DOHH2 (cell line): ENCODE results near the gene WDFY4.

ENCODE experiments used
- H3F3A ChIP-seq: fragments of 200-600 bp; sonication (generic), shearing (Covaris generic); 2 replicates; pipeline ENCODE4 v1.6.0; 2016; ENCODE audit warnings: antibody characterized with exemption, mild to moderate bottlenecking; ENCODE audit not compliant: control insufficient read depth, insufficient read depth
- H3K27ac ChIP-seq: fragments of 200-600 bp; sonication (generic); 2 replicates; pipeline ENCODE4 v1.5.1; 2014; ENCODE audit warnings: low read depth, mild to moderate bottlenecking, low read length, moderate library complexity
- H3K27me3 ChIP-seq: fragments of 200-600 bp; sonication (generic); 2 replicates; pipeline ENCODE4 v1.6.1; 2014; ENCODE audit warnings: mild to moderate bottlenecking, low read length, mixed read lengths; ENCODE audit not compliant: control insufficient read depth
- H3K36me3 ChIP-seq: fragments of 200-600 bp; sonication (generic); 2 replicates; pipeline ENCODE4 v1.6.1; 2014; ENCODE audit warnings: mild to moderate bottlenecking, low read length, moderate library complexity, mixed read lengths; ENCODE audit not compliant: control insufficient read depth
- H3K4me1 ChIP-seq: fragments of 200-600 bp; sonication (generic); 2 replicates; pipeline ENCODE4 v1.6.1; 2014; ENCODE audit warnings: mild to moderate bottlenecking, low read length, mixed read lengths; ENCODE audit not compliant: control insufficient read depth
- H3K4me2 ChIP-seq: fragments of 200-600 bp; sonication (generic); 2 replicates; pipeline ENCODE4 v1.6.0; 2014; ENCODE audit warnings: mild to moderate bottlenecking, low read length, moderate library complexity
- H3K4me3 ChIP-seq: fragments of 200-600 bp; sonication (generic); 2 replicates; pipeline ENCODE4 v1.5.1; 2014; ENCODE audit warnings: mild to moderate bottlenecking, low read length, mixed read lengths
- H3K79me2 ChIP-seq: fragments of 200-600 bp; sonication (generic); 2 replicates; pipeline ENCODE4 v1.6.1; 2014; ENCODE audit warnings: mild to moderate bottlenecking, low read length, mixed read lengths; ENCODE audit not compliant: control insufficient read depth
- H3K9me2 ChIP-seq: fragments of 200-600 bp; sonication (generic); replicated peaks from 2 replicates; pipeline ENCODE4 v1.6.1; 2014; ENCODE audit warnings: mild to moderate bottlenecking, low read length, mixed read lengths; ENCODE audit not compliant: control insufficient read depth
- H3K9me3 ChIP-seq: fragments of 200-600 bp; sonication (generic); 2 replicates; pipeline ENCODE4 v1.6.1; 2014; ENCODE audit warnings: antibody characterized with exemption, low read length, mixed read lengths; ENCODE audit not compliant: control insufficient read depth, insufficient read depth
- H4K20me1 ChIP-seq: fragments of 200-600 bp; sonication (generic); 2 replicates; pipeline ENCODE4 v1.6.0; 2014; ENCODE audit warnings: low read depth, mild to moderate bottlenecking, antibody characterized with exemption, low read length, moderate library complexity; ENCODE audit not compliant: control insufficient read depth, insufficient read depth
- EZH2phosphoT487 ChIP-seq: fragments of 200-600 bp; sonication (generic); IDR thresholded peaks from 2 replicates; pipeline ENCODE4 v1.6.1; 2017; ENCODE audit warnings: borderline replicate concordance, mild to moderate bottlenecking, antibody characterized with exemption, low read length, moderate library complexity, mixed read lengths
- TF ChIP-seq, protein P1 (sequence below): fragments of 200-600 bp; sonication (generic); IDR thresholded peaks from one replicate; pipeline ENCODE4 v1.5.1; 2014; ENCODE audit warnings: antibody characterized with exemption, mild to moderate bottlenecking, low read depth, low read length; ENCODE audit not compliant: poor library complexity, severe bottlenecking

The WDFY4 gene

DNA sequence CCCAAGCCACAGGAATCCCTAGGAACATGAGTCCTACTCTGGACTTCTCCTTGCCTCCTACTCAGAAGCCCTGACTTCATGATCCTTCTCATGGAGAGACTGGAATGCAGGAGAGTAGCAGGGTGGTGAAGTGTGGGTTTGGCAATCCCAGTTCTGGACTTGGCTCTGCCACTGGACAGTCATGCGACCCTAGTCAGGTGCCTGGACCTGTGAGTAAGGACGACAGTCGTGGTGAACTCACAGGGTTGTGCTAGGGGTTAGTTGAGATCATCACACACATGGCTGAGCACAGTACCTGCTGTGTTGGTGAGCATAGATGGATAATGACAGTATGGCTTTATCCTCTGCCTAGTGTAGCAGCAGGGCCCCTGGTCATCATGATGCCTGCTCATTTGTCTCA lies 137.0 kb downstream of the WDFY4 start:
- Histone ChIP-seq H3K4me2 (no peak overlapping the region), H4K20me1 (no peaks in the 10 kb centered on the region), H3K9me2 (no peaks in the 10 kb centered on the region), H3K9me3 (no peaks in the 10 kb centered on the region), H3K27ac (no peak overlapping the region), H3F3A (no peaks in the 10 kb centered on the region), H3K4me3 (no peak overlapping the region), H3K27me3 (no peaks in the 10 kb centered on the region), H3K36me3 (peaks cover 37% of the 10 kb centered on the region), H3K4me1 (no peaks in the 10 kb centered on the region), H3K79me2 (no peaks in the 10 kb centered on the region)
- TF ChIP-seq EZH2phosphoT487 = no peak
- TF ChIP-seq, protein P1, sequence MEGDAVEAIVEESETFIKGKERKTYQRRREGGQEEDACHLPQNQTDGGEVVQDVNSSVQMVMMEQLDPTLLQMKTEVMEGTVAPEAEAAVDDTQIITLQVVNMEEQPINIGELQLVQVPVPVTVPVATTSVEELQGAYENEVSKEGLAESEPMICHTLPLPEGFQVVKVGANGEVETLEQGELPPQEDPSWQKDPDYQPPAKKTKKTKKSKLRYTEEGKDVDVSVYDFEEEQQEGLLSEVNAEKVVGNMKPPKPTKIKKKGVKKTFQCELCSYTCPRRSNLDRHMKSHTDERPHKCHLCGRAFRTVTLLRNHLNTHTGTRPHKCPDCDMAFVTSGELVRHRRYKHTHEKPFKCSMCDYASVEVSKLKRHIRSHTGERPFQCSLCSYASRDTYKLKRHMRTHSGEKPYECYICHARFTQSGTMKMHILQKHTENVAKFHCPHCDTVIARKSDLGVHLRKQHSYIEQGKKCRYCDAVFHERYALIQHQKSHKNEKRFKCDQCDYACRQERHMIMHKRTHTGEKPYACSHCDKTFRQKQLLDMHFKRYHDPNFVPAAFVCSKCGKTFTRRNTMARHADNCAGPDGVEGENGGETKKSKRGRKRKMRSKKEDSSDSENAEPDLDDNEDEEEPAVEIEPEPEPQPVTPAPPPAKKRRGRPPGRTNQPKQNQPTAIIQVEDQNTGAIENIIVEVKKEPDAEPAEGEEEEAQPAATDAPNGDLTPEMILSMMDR = no peak

DNA sequence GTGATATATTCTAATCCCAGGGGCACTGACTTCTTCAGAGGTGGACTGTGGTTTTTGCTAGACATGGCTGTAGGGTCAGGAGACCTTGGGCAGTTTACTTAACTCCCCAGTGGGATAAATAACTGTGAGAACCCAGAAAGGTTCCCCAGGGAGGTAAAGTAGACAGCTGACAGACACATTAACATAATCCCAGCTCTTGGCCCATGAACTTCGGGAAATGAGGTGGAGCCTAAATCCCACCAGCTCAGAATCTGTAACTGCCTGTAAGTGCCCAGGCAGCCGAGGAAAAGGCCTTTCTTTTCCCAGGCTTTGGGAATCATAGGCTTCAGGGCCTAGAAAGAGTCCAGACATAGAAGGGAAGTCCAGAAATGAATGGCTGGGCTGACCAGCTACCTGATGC lies 149.0 kb downstream of the WDFY4 start:
- H3K36me3 ChIP-seq = peaks cover 63% of the 10 kb centered on the region
- no peaks in the 10 kb centered on the region for H3K79me2 ChIP-seq
- no peaks in the 10 kb centered on the region for H3K9me2 ChIP-seq
- no peaks in the 10 kb centered on the region for H3K4me1 ChIP-seq
- H3K9me3 ChIP-seq = no peaks in the 10 kb centered on the region
- H3K27ac ChIP-seq = no peak overlapping the region
- TF ChIP-seq, protein P1 = no peak
- TF ChIP-seq EZH2phosphoT487 = no peak
- H4K20me1 ChIP-seq = no peaks in the 10 kb centered on the region
- H3K27me3 ChIP-seq = no peaks in the 10 kb centered on the region
- H3K4me3 ChIP-seq = no peak overlapping the region
- H3K4me2 ChIP-seq = no peak overlapping the region
- H3F3A ChIP-seq = no peaks in the 10 kb centered on the region

DNA sequence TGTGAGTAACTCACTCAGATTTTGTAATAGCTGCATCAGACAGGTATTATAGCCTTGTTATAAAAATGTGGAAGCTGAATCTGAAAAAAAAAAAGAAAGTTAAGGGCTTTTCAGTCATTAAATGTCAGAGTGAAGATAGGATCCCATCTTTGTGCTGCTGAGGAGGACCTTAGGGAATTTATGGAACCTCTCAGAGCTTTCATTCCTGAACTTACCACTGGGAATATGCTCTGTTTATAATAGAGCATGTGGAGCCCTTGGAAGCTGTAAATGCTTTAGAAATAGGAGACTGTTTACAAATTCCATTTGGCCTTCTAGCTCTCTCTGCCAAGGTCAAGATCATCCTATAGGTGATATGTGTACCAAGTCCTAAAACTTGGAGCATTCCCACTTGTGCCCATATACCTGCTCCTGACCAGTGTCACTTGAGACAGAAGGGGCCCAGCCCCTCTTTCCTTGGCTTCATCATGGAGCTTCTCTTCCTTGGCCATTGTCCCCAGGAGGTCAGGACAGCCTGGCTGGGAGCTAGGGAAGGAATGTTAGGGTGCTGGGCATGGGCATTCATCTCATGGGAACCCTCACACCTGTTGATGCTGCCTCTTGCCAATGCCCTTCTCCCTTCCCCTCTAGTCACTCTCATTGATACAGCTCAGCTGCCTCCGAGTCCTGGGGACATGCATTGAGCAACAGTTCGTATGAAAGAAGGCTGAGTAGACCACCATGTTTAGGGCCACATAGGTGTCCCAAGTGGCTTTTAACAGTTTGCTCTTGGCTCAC lies 149.7 kb downstream of the WDFY4 start:
- Histone ChIP-seq H3K4me3 (no peak overlapping the region), H3K27ac (no peak overlapping the region), H3K9me3 (no peaks in the 10 kb centered on the region), H3K79me2 (no peaks in the 10 kb centered on the region), H3K4me1 (no peaks in the 10 kb centered on the region), H3F3A (no peaks in the 10 kb centered on the region), H4K20me1 (no peaks in the 10 kb centered on the region), H3K36me3 (peaks cover 68% of the 10 kb centered on the region), H3K9me2 (no peaks in the 10 kb centered on the region), H3K27me3 (no peaks in the 10 kb centered on the region), H3K4me2 (no peak overlapping the region)
- TF ChIP-seq, protein P1 = no peak
- TF ChIP-seq EZH2phosphoT487 = no peak
